ENCODE results near the gene ATP11B. TPM values are rescaled to one million over a fixed set of nuclear protein-coding genes. Genes with fewer than 3 reads are reported as not detected.

ATP11B gene
- total RNA-seq, 1 experiment from 2014 or later: 58.1 TPM

DNA sequence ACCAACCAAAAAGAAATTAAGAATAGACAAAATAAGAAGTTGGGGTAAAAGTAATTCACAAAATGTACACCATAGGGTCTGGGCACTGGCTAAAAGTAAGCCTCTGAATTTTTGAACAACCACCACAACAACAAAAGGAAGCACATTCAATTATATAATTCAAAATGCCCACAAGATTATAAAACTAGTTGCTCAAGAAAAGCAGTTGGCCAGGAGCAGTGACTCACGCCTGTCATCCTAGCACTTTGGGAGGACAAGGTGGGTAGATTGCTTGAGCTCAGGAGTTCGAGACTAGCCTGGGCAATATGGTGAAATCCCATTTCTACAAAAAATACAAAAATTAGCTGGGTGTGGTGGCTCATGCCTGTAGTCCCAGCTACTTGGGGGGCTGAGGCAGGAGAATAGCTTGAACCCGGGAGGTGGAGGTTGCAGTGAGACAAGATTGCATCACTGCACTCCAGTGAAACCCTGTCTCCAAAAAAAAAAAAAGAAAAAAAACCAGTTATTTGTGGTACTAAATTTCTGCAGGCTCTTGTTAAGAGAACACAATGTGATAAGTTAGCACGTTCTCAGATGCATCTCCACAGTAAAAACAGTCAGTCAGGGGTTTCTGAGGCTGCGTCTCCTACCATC is 6.6 kb upstream of the ATP11B start:
- ChIA-PET CTCF (no interaction called here), POLR2A (no interaction called here)
- DNase-seq: no peak
- Mint-ChIP-seq H3K9me3 (ENCODE audit: unreplicated experiment) (no peaks in the 10 kb centered on the region), H3K27me3 (ENCODE audit: insufficient read depth, unreplicated experiment) (no peaks in the 10 kb centered on the region), H3K36me3 (ENCODE audit: insufficient read depth, unreplicated experiment) (no peaks in the 10 kb centered on the region), H3K4me1 (ENCODE audit: low read depth, unreplicated experiment) (no peaks in the 10 kb centered on the region), H3K4me3 (ENCODE audit: unreplicated experiment) (no peak overlapping the region), H3K27ac (ENCODE audit: unreplicated experiment) (no peak overlapping the region)
- no TSS peak for BruUV-seq (replicated peaks)
- intact Hi-C loops (cut with micrococcal nuclease; ENCODE audit: unreplicated experiment): no loop called here
- H3K27me3 ChIP-seq (replicated peaks; ENCODE audit: control insufficient read depth, insufficient read depth, low read length): no peaks in the 10 kb centered on the region
- no peaks in the 10 kb centered on the region for H3K36me3 ChIP-seq (ENCODE audit: control insufficient read depth, insufficient read depth, low read length)
- TF ChIP-seq, protein P1, sequence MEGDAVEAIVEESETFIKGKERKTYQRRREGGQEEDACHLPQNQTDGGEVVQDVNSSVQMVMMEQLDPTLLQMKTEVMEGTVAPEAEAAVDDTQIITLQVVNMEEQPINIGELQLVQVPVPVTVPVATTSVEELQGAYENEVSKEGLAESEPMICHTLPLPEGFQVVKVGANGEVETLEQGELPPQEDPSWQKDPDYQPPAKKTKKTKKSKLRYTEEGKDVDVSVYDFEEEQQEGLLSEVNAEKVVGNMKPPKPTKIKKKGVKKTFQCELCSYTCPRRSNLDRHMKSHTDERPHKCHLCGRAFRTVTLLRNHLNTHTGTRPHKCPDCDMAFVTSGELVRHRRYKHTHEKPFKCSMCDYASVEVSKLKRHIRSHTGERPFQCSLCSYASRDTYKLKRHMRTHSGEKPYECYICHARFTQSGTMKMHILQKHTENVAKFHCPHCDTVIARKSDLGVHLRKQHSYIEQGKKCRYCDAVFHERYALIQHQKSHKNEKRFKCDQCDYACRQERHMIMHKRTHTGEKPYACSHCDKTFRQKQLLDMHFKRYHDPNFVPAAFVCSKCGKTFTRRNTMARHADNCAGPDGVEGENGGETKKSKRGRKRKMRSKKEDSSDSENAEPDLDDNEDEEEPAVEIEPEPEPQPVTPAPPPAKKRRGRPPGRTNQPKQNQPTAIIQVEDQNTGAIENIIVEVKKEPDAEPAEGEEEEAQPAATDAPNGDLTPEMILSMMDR (IDR thresholded peaks at IDR 0.05; ENCODE audit: insufficient read depth in 1 of 2, low read depth in 1 of 2, low read length in 1 of 2, severe bottlenecking in 1 of 2, unreplicated experiment in 1 of 2): no peak
- no peaks in the 10 kb centered on the region for H3K9me3 ChIP-seq
- H3K4me1 ChIP-seq: no peaks in the 10 kb centered on the region
- H3K4me3 ChIP-seq (ENCODE audit: low read depth, low read length): no peak overlapping the region

DNA sequence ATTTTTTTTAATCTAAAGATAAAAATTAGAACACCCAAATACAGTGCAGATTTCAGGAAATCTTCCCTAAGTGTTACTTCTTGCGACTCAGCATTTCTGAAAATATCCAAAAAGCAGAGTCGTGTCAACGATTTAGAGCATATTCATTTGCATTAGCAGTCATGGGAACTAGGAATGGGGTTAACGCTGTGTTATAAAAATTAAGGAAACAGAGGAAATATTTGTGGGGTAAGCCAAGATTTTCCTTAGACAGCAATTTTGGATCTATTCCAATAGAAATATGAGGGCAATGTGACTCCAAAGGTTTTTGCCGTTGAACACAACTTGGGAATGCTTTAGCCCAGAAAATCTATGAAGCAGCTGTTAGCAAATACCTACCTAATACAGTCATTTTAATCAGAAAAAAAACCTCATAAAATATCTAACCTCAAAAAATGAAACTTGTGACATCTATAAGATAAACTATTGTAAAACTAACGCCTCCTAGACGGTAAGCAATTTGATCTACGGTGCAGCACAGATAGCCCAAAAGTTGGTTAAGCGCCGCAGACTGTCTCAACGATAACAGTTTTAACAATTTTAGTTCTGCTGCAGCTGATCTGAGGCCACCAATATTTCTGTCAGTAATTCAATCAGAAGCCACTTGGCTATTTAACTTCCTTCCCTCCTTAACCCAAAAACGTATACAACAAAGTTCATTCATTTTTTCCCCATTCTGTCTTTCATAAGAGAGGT is 5.8 kb upstream of the ATP11B start:
- no TSS peak for BruUV-seq (replicated peaks)
- no peak for DNase-seq
- Histone ChIP-seq H3K27me3 (replicated peaks; ENCODE audit: control insufficient read depth, insufficient read depth, low read length) (no peaks in the 10 kb centered on the region), H3K9me3 (no peaks in the 10 kb centered on the region), H3K4me1 (no peaks in the 10 kb centered on the region), H3K36me3 (ENCODE audit: control insufficient read depth, insufficient read depth, low read length) (no peaks in the 10 kb centered on the region), H3K4me3 (ENCODE audit: low read depth, low read length) (no peak overlapping the region)
- Mint-ChIP-seq H3K36me3 (ENCODE audit: insufficient read depth, unreplicated experiment) (no peaks in the 10 kb centered on the region), H3K9me3 (ENCODE audit: unreplicated experiment) (no peaks in the 10 kb centered on the region), H3K4me3 (ENCODE audit: unreplicated experiment) (no peak overlapping the region), H3K27me3 (ENCODE audit: insufficient read depth, unreplicated experiment) (no peaks in the 10 kb centered on the region), H3K4me1 (ENCODE audit: low read depth, unreplicated experiment) (no peaks in the 10 kb centered on the region), H3K27ac (ENCODE audit: unreplicated experiment) (no peak overlapping the region)
- TF ChIP-seq, protein P1 (IDR thresholded peaks at IDR 0.05; ENCODE audit: insufficient read depth in 1 of 2, low read depth in 1 of 2, low read length in 1 of 2, severe bottlenecking in 1 of 2, unreplicated experiment in 1 of 2): no peak
- POLR2A ChIA-PET: no interaction called here
- CTCF ChIA-PET: no interaction called here
- intact Hi-C loops (cut with micrococcal nuclease; ENCODE audit: unreplicated experiment): no loop called here

DNA sequence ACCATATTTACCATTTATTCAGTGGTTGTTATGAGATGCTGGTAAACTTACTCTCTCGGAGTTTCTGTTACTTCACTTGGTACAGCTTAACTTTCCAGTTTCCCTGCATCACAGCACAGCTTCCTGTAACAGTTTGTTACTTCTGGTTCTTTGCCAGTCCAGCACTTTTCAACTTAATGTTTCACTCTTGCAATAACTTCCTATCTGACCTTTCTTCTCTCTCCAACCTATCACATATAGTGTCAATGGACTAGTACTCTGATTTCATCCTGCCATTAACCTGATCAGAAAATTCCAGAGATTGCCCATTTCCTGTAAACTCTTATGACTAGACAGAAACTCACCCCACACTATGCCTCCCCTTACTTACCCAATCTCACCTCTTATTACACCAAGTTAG is 3.9 kb upstream of the ATP11B start:
- no peaks in the 10 kb centered on the region for H3K9me3 ChIP-seq
- no peaks in the 10 kb centered on the region for H3K4me1 Mint-ChIP-seq (ENCODE audit: low read depth, unreplicated experiment)
- no peak overlapping the region for H3K4me3 Mint-ChIP-seq (ENCODE audit: unreplicated experiment)
- TF ChIP-seq, protein P1 (IDR thresholded peaks at IDR 0.05; ENCODE audit: insufficient read depth in 1 of 2, low read depth in 1 of 2, low read length in 1 of 2, severe bottlenecking in 1 of 2, unreplicated experiment in 1 of 2): no peak
- no peaks in the 10 kb centered on the region for H3K36me3 ChIP-seq (ENCODE audit: control insufficient read depth, insufficient read depth, low read length)
- POLR2A ChIA-PET: no interaction called here
- CTCF ChIA-PET: no interaction called here
- BruUV-seq (replicated peaks): no TSS peak
- intact Hi-C loops (cut with micrococcal nuclease; ENCODE audit: unreplicated experiment): no loop called here
- no peaks in the 10 kb centered on the region for H3K27me3 ChIP-seq (replicated peaks; ENCODE audit: control insufficient read depth, insufficient read depth, low read length)
- H3K36me3 Mint-ChIP-seq (ENCODE audit: insufficient read depth, unreplicated experiment): peaks cover 5% of the 10 kb centered on the region
- H3K27ac Mint-ChIP-seq (ENCODE audit: unreplicated experiment): no peak overlapping the region
- H3K4me3 ChIP-seq (ENCODE audit: low read depth, low read length): no peak overlapping the region
- no peaks in the 10 kb centered on the region for H3K27me3 Mint-ChIP-seq (ENCODE audit: insufficient read depth, unreplicated experiment)
- H3K9me3 Mint-ChIP-seq (ENCODE audit: unreplicated experiment): no peaks in the 10 kb centered on the region
- DNase-seq: no peak
- H3K4me1 ChIP-seq: no peaks in the 10 kb centered on the region
